Prostate gland (tissue), 2 donors: Measurements from ENCODE around the gene DEFB121.

Source experiments
- POLR2AphosphoS5 ChIP-seq: sonication (generic); formaldehyde crosslinking; IDR thresholded peaks from one replicate; pipeline ENCODE4 v1.6.1; 2017; ENCODE audit warnings: antibody characterized with exemption
- TF ChIP-seq, protein P1 (sequence below), 4 experiments: fragments of 200-600 bp in 2 of 4; fragments of 450-650 bp in 2 of 4; sonication (generic) in 2 of 4; IDR thresholded peaks; 1 replicate in 3 of 4; 2 replicates in 1 of 4; pipeline ENCODE4 v1.5.1; 2016 to 2019; ENCODE audit warnings: antibody characterized with exemption in 4 of 4, mild to moderate bottlenecking in 2 of 4, moderate library complexity in 2 of 4

DNA sequence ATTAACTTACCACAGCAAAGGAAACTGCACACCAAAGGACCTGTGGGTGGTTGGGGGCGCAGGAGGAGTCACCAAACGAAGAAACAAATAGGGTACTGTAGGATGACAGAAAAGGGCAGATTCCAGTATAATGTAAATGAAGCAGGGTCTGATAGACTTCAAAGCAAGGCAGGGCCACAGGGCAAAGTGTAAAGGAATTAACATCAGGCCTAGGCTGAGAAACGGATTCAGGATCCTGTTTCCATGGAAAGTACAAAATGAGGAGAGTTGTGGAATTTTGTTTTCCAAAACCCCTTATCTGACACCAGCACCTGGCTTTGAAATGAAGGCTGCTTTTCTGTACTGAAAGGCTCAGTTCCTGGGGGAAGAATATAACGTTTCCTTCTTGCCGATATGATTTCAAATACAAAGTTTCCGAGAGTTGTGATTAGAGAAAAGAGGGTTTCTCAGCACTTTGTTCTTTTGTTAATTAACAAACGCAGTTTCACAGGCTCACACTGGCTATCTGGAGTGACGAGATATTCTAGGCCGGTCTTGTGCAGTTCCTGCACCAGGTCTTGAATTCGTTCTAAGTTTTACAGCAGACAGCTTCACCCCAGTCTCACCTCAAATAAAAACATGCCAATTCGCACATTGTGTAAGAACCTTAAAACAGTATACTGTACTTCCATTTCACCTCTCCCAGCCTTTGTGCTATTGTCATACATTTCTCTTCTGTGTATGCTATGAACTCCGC is 40.2 kb upstream of the DEFB121 start:
- TF ChIP-seq, protein P1, sequence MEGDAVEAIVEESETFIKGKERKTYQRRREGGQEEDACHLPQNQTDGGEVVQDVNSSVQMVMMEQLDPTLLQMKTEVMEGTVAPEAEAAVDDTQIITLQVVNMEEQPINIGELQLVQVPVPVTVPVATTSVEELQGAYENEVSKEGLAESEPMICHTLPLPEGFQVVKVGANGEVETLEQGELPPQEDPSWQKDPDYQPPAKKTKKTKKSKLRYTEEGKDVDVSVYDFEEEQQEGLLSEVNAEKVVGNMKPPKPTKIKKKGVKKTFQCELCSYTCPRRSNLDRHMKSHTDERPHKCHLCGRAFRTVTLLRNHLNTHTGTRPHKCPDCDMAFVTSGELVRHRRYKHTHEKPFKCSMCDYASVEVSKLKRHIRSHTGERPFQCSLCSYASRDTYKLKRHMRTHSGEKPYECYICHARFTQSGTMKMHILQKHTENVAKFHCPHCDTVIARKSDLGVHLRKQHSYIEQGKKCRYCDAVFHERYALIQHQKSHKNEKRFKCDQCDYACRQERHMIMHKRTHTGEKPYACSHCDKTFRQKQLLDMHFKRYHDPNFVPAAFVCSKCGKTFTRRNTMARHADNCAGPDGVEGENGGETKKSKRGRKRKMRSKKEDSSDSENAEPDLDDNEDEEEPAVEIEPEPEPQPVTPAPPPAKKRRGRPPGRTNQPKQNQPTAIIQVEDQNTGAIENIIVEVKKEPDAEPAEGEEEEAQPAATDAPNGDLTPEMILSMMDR (IDR thresholded peaks at IDR 0.05), result no peak
- TF ChIP-seq POLR2AphosphoS5, result no peak
